HG02623 (cell line): ENCODE data around the gene PDZD7.

Experiments
- ATAC-seq: cut with Tn5 transposase; IDR thresholded peaks from one replicate; pipeline ENCODE4 v1.9.1; 2021; ENCODE audit warnings: moderate library complexity; ENCODE audit not compliant: unreplicated experiment

The PDZD7 gene

GRCh38 chr10:101061624-101062231 lies 30.8 kb upstream of the PDZD7 start, which contains the start of gene KAZALD1:
Gene KAZALD1, plus strand, starts transcription at chr10:101061989. Its CDS starts 604 bp downstream, at chr10:101062593.
- no peak for ATAC-seq

GRCh38 chr10:101060951-101061623 lies 30.2 kb upstream of the PDZD7 start:
- ATAC-seq: peak; percentile 56

GRCh38 chr10:101060036-101060950 lies 29.4 kb upstream of the PDZD7 start:
- ATAC-seq: peak; percentile 45

GRCh38 chr10:101056365-101057151 lies 25.6 kb upstream of the PDZD7 start:
- no peak for ATAC-seq

GRCh38 chr10:101055411-101055810 lies 24.5 kb upstream of the PDZD7 start:
- no peak for ATAC-seq

GRCh38 chr10:101054876-101055275 lies 23.9 kb upstream of the PDZD7 start:
- no peak for ATAC-seq

- ATAC-seq: no peak
Measured at GRCh38 chr10:101054351-101054750, 23.4 kb upstream of the PDZD7 start.

GRCh38 chr10:101053516-101053915 lies 22.6 kb upstream of the PDZD7 start:
- no peak for ATAC-seq

- ATAC-seq: no peak
Measured at GRCh38 chr10:101052285-101052684, 21.4 kb upstream of the PDZD7 start.

- no peak for ATAC-seq
Measured at GRCh38 chr10:101050208-101051069, 19.5 kb upstream of the PDZD7 start.

- ATAC-seq: no peak
Measured at GRCh38 chr10:101047961-101048892, 17.3 kb upstream of the PDZD7 start.

GRCh38 chr10:101047268-101047667 lies 16.3 kb upstream of the PDZD7 start:
- ATAC-seq: no peak

- no peak for ATAC-seq
Measured at GRCh38 chr10:101046332-101047238, 15.7 kb upstream of the PDZD7 start.

- no peak for ATAC-seq
Measured at GRCh38 chr10:101044117-101044516, 13.2 kb upstream of the PDZD7 start.

- ATAC-seq: no peak
Measured at GRCh38 chr10:101043363-101043707, 12.4 kb upstream of the PDZD7 start.

GRCh38 chr10:101042667-101043362 lies 11.9 kb upstream of the PDZD7 start:
- peak; percentile 87 for ATAC-seq

GRCh38 chr10:101042118-101042517 lies 11.2 kb upstream of the PDZD7 start:
- no peak for ATAC-seq
